Pulmonary artery endothelial cell (primary cell): Measurements from ENCODE around the gene GRID1. TPM values are rescaled to one million over a fixed set of nuclear protein-coding genes. Genes with fewer than 3 reads are reported as not detected.
"Not testable (repeated sequence)": the region's sequence is repeated elsewhere in the genome, so short reads cannot be mapped to it uniquely, and the experiment has no call there.

Experiments
- DNase-seq: peaks from one replicate; pipeline ENCODE4 v3.0.0-alpha.2; 2011; ENCODE audit warnings: low read depth, low spot score
- total RNA-seq: library from RNA; depleted of rRNA; stranded (reverse); fragments of >200 nt; gene quantifications from 2 replicates; pipeline ENCODE4 v1.2.3, GENCODE V29; 2014

GRID1 gene
- total RNA-seq, 1 donor from 2014 or later, result not detected

- no peak for DNase-seq
These were observed 25.6 kb upstream of the GRID1 start for GRCh38 chr10:86391986-86392722.

- no peak for DNase-seq
These were observed 24.7 kb upstream of the GRID1 start for GRCh38 chr10:86391236-86391840.

- no peak for DNase-seq
These were observed 23.9 kb upstream of the GRID1 start for GRCh38 chr10:86390337-86391120.

GRCh38 chr10:86389441-86390193 is 23.0 kb upstream of the GRID1 start:
- no peak for DNase-seq

- not testable (repeated sequence) for DNase-seq
These were observed 22.5 kb upstream of the GRID1 start for GRCh38 chr10:86389109-86389440.

GRCh38 chr10:86388119-86388704 is 21.6 kb upstream of the GRID1 start:
- DNase-seq, result no peak

- DNase-seq, result no peak
These were observed 20.7 kb upstream of the GRID1 start for GRCh38 chr10:86387178-86387794.

- DNase-seq, result no peak
These were observed 19.2 kb upstream of the GRID1 start for GRCh38 chr10:86385806-86386205.

GRCh38 chr10:86377797-86378146 is 11.2 kb upstream of the GRID1 start:
- DNase-seq, result no peak

GRCh38 chr10:86376852-86377796 is 10.5 kb upstream of the GRID1 start:
- DNase-seq, result no peak

GRCh38 chr10:86376403-86376802 is 9.8 kb upstream of the GRID1 start:
- no peak for DNase-seq

GRCh38 chr10:86375204-86375603 is 8.6 kb upstream of the GRID1 start:
- no peak for DNase-seq

- no peak for DNase-seq
These were observed 8.1 kb upstream of the GRID1 start for GRCh38 chr10:86374664-86375063.

GRCh38 chr10:86373828-86374227 is 7.2 kb upstream of the GRID1 start:
- DNase-seq, result no peak

GRCh38 chr10:86373251-86373650 is 6.7 kb upstream of the GRID1 start:
- DNase-seq, result no peak

- DNase-seq, result no peak
These were observed 6.2 kb upstream of the GRID1 start for GRCh38 chr10:86372784-86373239.

GRCh38 chr10:86372119-86372783 is 5.7 kb upstream of the GRID1 start:
- no peak for DNase-seq

GRCh38 chr10:86371691-86372090 is 5.1 kb upstream of the GRID1 start:
- DNase-seq, result no peak

- DNase-seq, result no peak
These were observed 4.5 kb upstream of the GRID1 start for GRCh38 chr10:86371116-86371515.
